T-helper 2 cell treated with Interferon-gamma antibody and Interleukin-4, amounts not matched to agents 100 ng/mL and 5 ng/mL, for 36 hours (primary cell): ENCODE measurements around the gene ATXN7L1. TPM values are rescaled to one million over a fixed set of nuclear protein-coding genes. Genes with fewer than 3 reads are reported as not detected.

Experiments
- intact Hi-C: fragments of 100-400 bp; cut with micrococcal nuclease; formaldehyde crosslinking; loops from one replicate; pipeline ENCODE4 v1.15.1; 2023
- total RNA-seq: library from RNA; stranded (reverse); gene quantifications from 2 replicates; pipeline ENCODE4 v1.2.3, GENCODE V29; 2022

Gene ATXN7L1
- total RNA-seq, 1 donor from 2014 or later, result 21.6 TPM

GRCh38 chr7:105752671-105753275 is 123.6 kb downstream of the ATXN7L1 start:
- intact Hi-C loops, result no loop called here

GRCh38 chr7:105751054-105751453 is 125.3 kb downstream of the ATXN7L1 start:
- intact Hi-C loops, result no loop called here

- intact Hi-C loops, result no loop called here
These were observed 127.7 kb downstream of the ATXN7L1 start for GRCh38 chr7:105748701-105749100.

DNA sequence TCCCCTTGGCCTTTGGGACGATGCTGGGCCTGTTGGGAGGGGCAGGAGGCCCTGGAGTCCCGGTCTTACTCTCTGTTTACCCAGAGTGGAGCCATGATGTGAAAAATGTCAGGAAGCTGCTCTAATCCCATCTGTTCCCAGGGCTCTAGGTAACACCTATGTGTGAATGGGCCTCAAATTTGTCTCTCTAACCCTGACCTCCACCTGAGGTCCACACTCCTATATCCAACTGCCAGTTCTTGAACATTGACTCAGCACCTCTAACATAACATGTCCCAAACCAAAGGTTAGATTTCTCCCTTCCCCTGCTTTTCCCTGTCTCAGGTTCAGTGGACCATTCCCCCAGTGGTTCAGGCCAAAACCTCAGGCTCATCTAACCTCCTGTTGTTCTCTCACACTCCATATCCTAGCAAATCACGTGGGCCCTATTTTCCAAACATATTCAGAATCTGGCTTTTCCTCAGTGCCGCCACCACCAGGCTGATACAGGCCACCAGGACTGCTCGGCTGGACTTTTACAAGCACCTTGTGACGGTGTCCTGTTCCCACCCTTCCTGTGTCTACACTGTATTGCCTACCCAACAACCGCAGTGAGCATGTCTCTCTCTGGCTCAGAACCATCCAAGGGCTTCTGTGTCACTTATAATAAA is 130.6 kb downstream of the ATXN7L1 start:
- intact Hi-C loops, result no loop called here

- intact Hi-C loops, result no loop called here
These were observed 132.1 kb downstream of the ATXN7L1 start for GRCh38 chr7:105744258-105744657.

DNA sequence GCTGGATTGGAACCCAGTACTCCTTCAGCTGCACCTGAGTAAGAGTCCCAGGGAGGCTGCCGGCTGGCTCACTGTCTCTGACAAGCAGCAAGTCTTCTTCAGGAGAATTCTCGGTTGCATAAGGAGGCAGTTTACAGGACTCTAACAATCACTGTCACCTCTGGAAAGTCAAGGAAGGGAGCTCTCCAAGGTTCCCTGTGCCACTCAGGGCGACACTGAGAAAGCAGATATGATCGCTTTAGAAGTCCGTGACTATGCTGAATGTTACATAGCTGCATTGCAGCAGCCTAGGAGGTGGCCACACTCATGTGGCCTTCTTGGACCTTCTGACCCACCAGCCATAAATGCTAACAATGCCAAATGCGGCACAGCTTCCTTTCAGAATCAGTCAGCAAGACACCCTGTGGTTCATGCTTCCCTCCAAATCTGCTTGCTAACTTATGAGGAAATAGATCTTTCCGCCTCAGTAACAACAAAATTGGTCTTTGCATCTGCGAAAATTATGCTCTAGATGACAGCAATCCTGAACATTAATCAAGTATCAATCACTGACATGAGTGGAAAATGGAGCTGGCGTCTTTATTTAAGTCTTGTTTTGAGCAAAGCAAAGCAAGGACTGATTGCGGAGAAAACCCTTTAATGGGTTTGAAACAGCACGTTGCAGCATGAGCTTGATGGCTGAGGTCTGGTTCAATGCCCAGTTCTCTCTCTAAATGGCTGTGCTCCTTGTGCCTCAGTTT is 132.9 kb downstream of the ATXN7L1 start:
- intact Hi-C loops, result no loop called here

DNA sequence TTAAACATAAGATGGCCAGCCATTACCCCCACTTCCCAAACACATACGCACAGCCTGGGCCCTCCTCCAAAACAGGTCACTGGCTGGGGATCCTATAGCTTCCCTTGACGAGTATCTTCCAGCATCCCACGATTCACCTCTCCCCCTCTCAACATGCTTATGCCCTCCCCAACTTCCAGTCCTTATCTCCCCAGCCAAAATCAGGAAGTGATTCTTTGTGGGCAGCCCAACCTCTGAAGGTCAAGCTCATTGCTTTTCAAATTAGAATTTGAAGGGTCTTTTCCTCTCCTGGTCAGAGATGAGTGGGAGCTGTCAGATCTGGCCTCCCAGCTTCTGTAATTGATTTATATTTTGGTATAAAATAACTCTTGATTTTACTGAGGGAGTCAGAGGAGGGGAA is 133.6 kb downstream of the ATXN7L1 start:
- intact Hi-C loops, result no loop called here

DNA sequence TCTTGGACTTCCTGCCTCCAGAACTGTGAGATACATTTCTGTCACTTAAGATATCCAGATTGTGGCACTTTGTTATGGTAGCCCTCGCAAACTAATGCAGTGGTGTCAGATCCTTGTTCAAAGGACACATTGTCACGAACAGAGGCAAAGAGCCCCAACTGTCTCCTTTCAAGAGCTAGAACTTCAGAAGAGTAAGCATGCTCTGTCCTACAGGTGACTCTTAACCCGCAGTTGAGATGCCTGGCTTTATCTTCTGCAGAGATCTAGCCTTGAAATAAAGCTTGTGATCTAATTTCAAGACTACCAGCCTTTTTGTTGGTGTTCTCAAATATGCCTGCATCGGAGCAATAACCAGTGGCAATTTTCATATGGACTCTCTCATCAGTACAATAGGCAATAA is 134.4 kb downstream of the ATXN7L1 start:
- intact Hi-C loops, result no loop called here

- intact Hi-C loops, result no loop called here
These were observed 138.3 kb downstream of the ATXN7L1 start for GRCh38 chr7:105738133-105738532.

DNA sequence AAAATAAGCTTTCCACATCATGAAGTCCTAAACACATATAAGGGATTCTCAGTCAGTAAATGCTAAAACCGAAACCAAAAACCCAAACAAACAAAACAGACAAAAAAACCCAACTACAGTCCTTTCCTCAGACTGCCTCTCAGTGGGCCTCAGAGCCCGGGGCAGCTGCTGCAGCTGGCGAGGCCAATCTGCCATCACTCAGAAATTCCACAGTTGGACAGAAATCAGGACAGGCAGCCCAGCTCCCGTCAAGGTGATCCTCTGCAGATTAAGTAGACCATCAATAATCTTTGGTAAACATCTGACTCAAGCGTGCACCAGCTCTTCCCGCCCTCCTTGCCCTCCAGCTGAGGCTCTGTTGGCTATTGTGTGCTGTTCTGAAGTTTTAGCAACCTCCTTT is 142.2 kb downstream of the ATXN7L1 start:
- intact Hi-C loops, result no loop called here

- intact Hi-C loops, result no loop called here
These were observed 145.4 kb downstream of the ATXN7L1 start for GRCh38 chr7:105731042-105731441.

DNA sequence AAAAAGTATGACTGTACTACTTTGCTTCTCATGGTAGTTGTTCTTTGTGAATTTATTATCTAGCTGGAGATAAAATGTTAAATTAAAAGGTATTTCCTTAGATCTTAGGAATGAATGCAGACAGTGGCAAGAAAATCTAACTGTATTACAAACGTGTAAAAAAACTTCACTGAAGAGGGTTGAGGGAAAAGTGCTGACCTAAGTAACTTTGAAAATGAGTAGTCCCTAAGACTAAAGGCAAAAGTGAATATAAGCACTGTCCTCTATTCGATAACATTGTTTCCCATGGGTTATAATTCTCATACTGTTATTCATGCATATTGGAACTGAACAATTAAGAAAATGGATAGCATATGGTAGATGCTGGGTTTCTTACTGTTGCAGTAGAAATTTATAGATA is 148.4 kb downstream of the ATXN7L1 start:
- intact Hi-C loops, result no loop called here

DNA sequence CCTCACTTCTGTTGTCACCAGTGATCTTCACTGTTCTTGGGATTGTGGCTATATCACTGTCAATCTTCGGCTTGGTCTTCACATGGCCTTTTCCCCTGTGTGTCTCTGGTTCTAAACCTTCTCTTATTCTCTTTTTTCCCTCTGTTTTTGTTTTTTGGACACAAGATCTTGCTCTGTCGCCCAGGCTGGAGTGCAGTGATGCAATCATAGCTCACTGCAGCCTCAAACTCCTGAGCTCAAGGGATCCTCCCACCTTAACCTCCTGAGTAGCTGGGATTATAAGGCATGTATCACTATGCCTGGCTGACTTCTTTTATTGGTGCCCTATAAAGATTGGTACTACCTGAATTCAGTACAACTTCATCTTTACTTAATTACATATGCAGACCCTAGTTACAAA is 151.7 kb downstream of the ATXN7L1 start:
- intact Hi-C loops, result no loop called here

DNA sequence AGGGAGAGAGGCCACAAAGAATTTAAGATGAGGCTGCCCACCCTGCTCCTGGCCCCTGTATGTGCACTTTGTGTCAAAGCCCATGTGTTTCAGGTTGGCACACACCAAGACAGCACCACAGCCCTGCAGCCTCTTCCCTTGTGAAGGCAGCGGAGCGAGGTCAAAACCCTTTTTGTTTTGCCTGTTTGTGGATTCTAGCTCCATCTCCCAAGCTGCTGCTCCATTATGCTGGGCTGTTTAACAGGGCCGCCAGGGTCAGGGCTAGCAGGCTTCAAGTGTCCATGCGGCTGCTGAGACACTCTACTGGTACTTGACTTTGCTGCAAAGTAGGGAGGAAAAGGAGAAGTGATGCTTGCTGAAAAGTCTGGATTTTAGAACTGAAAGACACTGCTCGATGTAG is 152.8 kb downstream of the ATXN7L1 start:
- intact Hi-C loops, result no loop called here

DNA sequence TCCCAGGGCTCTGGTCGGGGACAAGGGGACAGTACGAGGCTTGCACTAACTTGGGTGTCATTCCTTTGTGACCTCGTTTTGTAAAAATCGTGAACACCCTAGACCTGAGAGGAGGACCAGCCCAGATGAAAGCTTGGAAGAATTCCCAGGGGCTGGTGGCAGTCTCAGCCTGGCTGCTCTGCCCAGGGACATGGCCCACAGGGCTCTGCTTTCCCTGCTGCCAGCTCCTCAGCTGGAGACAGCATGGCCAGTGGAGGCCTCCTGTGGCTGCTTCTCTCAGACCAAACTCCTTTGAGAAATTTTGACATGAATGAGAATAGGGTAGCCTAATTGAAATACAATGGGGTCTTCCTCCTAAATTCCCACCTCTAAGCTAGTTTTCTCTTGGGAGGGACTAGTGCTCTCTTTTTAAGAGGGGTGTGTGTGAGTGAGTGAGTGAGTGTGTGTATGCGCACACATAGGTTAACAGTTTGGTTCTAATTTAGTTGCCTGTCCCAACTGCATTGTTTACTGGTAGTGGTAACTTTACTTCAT is 154.8 kb downstream of the ATXN7L1 start:
- intact Hi-C loops, result no loop called here

DNA sequence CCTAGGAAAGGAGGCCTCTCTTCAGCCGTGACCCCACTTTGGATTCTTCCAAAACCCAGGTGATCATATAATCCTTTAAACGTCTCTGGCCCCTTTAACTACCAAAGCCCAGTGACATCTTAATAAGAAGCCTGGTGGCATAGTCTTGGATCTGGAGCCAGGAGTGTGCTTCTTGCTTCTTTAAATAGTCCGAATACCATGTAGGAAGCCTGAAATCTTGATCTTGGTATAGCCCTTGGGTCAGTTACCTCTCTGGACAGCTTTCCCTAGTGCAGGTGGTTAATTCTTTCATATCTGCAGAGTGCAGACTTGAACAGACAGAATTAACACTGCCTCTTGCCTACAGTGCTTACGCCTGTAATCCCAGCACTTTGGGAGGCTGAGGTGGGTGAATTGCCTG is 156.5 kb downstream of the ATXN7L1 start:
- intact Hi-C loops, result no loop called here

DNA sequence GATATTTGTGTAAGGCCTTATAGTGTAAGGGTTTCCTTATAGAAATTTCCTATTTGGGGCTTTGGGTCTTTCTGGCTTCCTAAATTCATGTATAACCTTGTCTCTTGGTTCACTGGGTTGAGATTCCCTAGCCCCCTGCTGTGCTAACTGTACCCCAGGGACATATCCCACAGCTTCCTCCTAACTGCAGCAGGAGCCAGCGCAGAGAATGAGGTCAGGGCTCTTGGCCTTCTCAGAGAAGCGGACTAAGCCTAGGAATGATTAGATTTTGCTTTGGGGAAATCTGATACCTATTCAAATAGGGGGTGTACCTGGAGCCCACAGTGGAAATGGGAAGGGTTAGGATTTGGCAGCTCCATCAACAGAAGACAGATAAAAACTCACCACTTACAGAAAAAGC is 157.0 kb downstream of the ATXN7L1 start:
- intact Hi-C loops, result no loop called here

DNA sequence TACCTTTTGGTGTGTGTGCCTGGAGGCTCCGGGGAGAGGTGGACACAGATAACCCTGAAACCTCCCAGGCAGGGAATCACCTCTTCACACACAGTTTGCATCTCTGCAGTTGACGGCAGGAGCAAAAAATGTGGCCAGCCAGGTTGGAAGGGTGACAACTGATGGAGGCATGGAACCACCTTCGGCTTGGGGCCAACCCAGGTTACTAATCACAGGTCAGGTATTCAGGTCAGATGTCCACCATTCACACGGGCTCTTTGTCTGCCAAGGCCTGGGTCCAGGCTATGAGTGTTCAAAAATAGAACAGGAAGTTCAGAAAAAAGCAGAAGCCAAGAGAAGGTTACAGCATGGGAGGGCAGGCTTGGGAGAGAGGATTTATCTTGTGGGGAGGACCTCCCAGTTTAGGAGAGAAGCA is 157.9 kb downstream of the ATXN7L1 start:
- intact Hi-C loops, result no loop called here

DNA sequence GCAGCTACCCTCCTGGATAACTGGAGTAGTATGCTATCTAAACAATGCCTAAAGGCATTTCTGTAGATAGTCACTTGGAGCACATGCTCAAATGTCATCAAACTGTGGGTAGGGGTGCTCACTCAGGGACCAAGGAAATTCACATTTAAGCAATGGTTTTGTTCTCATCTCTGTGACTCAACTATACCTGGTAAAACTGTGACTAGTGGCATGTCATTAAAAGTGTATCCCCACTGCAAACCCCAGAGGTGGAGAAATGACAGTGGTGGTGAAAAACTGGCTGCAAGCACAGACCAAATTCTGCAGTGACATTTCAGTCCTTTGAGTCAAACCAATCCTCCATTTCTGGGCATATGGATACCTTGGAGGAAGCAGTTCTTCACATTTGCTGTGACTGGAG is 160.9 kb downstream of the ATXN7L1 start:
- intact Hi-C loops, result no loop called here

DNA sequence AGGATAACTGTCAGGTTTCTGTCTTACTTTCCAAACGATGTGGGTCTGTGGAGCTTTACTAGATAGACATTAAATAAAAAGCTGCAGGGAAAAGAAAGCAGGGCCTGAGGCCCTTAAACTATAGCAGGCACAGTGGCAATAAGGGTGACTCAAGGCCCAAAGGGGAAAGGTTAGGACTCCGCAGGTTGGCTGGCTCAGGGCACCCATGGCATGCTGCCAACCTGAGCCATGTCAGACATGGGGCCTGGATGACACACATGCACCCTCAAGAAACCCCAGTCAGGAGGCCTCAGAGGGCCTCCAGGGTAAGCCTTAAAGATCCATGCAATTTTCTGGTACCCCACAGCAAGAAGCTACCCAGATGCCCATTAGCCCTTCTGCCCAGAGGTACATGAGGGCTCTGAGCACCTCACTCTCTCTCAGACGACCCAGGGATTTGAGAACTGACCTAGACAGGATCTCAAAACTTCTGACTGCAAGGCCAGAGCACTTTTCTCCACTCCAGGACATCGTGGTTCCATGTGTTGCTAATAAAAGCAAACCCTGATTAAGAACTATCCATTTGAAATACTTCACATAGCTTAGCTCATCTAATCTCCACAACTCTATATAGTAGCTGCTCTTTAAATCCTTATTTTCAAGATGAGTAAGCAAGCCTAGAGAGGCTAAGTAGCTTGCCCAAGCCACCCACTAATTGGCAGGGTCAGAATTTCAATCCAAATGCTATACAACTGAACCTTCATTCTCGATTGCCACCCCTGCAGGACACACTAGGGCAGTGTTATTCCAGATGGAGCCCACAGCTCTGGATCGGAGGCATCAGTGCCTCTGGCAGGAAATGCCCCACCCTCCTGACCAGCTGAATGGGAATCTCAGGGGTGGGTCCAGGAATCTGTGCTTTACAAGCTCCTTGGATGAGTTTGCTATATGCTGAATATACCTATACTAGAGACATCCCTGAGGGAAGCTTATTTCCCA is 162.6 kb downstream of the ATXN7L1 start:
- intact Hi-C loops, result no loop called here

DNA sequence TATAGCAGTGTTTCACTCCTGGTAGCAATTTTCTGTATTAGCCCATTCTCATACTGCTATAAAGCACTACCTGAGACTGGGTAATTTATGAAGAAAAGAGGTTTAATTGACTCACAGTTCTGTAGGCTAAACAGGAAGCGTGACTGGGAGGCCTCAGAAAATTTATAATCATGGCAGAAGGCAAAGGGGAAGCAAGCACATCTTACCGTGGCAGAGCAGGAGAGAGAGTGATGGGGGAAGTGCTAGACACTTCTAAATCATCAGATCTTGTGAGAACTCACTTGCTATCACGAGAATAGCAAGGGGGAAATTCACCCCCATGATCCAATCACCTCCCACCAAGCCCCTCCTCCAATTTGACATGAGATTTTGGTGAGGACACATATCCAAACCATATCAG is 163.5 kb downstream of the ATXN7L1 start:
- intact Hi-C loops, result no loop called here
